ENCODE data around the gene WWC2.

DNA sequence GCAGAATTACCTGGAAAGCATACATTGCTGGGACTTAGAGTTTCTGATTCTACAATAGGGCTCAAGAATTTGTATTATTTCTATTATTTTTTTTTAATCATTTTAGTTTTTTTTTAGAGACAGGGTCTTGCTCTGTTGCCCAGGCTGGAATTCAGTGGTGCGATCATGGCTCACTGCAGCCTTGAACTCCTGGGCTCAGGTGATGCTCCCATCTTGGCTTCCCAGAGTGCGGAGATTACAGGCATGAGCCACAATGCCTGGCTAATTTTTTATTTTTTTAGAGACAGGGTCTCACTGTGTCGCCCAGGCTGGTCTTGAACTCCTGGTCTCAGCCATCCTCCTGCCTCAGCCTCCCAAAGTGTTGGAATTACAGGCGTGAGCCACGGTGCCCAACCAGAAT is 92.6 kb downstream of the WWC2 start:
- no peak for TF ChIP-seq CTCF (IDR thresholded peaks at IDR 0.05; ENCODE audit: low read depth, low read length, poor library complexity, severe bottlenecking)
- no peak for TF ChIP-seq EZH2phosphoT487 (IDR thresholded peaks at IDR 0.05; ENCODE audit: borderline replicate concordance, low read length)

Measured in DOHH2 (cell line).